Activated B cell treated with CpG ODN at 0.5 μM for 24 hours (primary cell): ENCODE data around the gene CDKAL1. TPM values are rescaled to one million over a fixed set of nuclear protein-coding genes. Genes with fewer than 3 reads are reported as not detected.

Experiments used
- ATAC-seq: fragments of 200-7000 bp; cut with Tn5 transposase; one replicate; pipeline ENCODE4 v1.10.0; 2021; ENCODE audit warnings: low read depth, mild to moderate bottlenecking, moderate library complexity
- CTCF ChIA-PET: fragments of 350-600 bp; sonication (Branson Sonifier 250); formaldehyde crosslinking; loops from one replicate; lab custom pipeline; 2021; ENCODE audit warnings: antibody characterized with exemption; lab: Charles Lee
- POLR2A ChIA-PET: fragments of 350-600 bp; sonication (Branson Sonifier 250); formaldehyde crosslinking; loops from one replicate; lab custom pipeline; 2021; ENCODE audit warnings: antibody characterized with exemption; lab: Charles Lee
- DNase-seq: peaks from one replicate; pipeline ENCODE4 v3.0.0; 2022
- H3K27ac Mint-ChIP-seq: one replicate; pipeline ENCODE4 v1.8.0; 2020; ENCODE audit warnings: mixed read lengths
- H3K27me3 Mint-ChIP-seq: one replicate; pipeline ENCODE4 v1.8.0; 2021; ENCODE audit warnings: mixed read lengths
- H3K36me3 Mint-ChIP-seq: one replicate; pipeline ENCODE4 v1.8.0; 2021; ENCODE audit warnings: low read depth, mixed read lengths
- H3K4me1 Mint-ChIP-seq: one replicate; pipeline ENCODE4 v1.8.0; 2021; ENCODE audit warnings: mixed read lengths
- H3K4me3 Mint-ChIP-seq: one replicate; pipeline ENCODE4 v1.8.0; 2020; ENCODE audit warnings: mild to moderate bottlenecking, mixed read lengths
- H3K9me3 Mint-ChIP-seq: one replicate; pipeline ENCODE4 v1.8.0; 2020; ENCODE audit warnings: mixed read lengths
- CTCF ChIP-seq: fragments of 200-600 bp; IDR thresholded peaks from one replicate; pipeline ENCODE4 v1.8.0; 2022; ENCODE audit warnings: antibody characterized with exemption, mild to moderate bottlenecking
- intact Hi-C: fragments of 100-400 bp; cut with micrococcal nuclease; formaldehyde crosslinking; loops from one replicate; pipeline ENCODE4 v1.15.1; 2024
- total RNA-seq: library from RNA; stranded (reverse); gene quantifications from 2 replicates; pipeline ENCODE4 v1.2.3, GENCODE V29; 2022

The CDKAL1 gene
- total RNA-seq, 1 donor from 2014 or later: 31.9 TPM

DNA sequence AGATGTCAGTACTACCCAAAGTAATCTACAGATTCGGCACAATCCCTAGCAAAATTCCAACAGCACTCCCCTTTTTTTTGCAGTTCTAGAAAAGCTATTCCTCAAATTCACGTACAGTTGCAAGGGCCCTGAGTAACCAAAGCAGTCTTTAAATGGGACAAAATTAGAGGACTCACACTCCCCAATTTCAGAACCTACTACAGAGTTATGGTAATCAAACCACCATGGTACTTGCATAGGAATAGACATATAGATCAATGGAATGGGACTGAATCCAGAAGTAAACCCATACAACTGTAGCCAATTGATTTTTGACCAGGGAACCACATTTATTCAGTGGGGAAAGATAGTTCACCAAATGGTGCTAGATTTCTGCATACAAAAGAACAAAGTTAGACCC, 350.8 kb downstream of the CDKAL1 start:
- Mint-ChIP-seq H3K9me3 (peaks cover 40% of the 10 kb centered on the region), H3K27me3 (no peaks in the 10 kb centered on the region), H3K27ac (no peak overlapping the region), H3K36me3 (peaks cover 53% of the 10 kb centered on the region), H3K4me1 (no peaks in the 10 kb centered on the region), H3K4me3 (no peak overlapping the region)
- no peak for DNase-seq
- TF ChIP-seq CTCF: no peak
- ChIA-PET CTCF (no interaction called here), POLR2A (no interaction called here)
- ATAC-seq: no peak
- intact Hi-C loops: no loop called here

DNA sequence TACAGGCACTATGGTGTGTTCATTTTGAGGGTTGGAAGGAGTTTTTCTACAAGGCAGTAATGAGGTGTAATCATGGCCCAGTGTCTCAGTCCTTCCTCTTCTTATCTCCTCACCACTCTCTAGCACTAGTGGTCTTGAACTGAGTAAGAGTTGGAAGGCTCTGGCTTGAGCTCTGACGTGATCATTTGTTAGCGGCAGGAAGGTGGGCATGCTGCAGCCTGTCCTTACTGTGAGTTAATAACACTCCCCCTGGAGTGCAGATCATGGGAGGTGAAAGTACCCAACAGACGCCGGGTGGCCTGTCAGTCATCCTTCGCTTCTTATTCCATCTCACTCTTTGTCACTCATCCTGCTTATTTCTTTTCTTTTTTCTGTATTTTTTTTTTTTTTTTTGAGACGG, 356.9 kb downstream of the CDKAL1 start:
- Mint-ChIP-seq H3K9me3 (peaks cover 12% of the 10 kb centered on the region), H3K27ac (no peak overlapping the region), H3K36me3 (peaks cover 23% of the 10 kb centered on the region), H3K4me3 (no peak overlapping the region), H3K27me3 (no peaks in the 10 kb centered on the region), H3K4me1 (no peaks in the 10 kb centered on the region)
- POLR2A ChIA-PET: no interaction called here
- no peak for TF ChIP-seq CTCF
- no peak for DNase-seq
- intact Hi-C loops: no loop called here
- no peak for ATAC-seq
- CTCF ChIA-PET: no interaction called here

- intact Hi-C loops: no loop called here
- peaks cover 27% of the 10 kb centered on the region for H3K36me3 Mint-ChIP-seq
- POLR2A ChIA-PET: no interaction called here
Measured at GRCh38 chr6:20892365-20892764, 358.1 kb downstream of the CDKAL1 start.

DNA sequence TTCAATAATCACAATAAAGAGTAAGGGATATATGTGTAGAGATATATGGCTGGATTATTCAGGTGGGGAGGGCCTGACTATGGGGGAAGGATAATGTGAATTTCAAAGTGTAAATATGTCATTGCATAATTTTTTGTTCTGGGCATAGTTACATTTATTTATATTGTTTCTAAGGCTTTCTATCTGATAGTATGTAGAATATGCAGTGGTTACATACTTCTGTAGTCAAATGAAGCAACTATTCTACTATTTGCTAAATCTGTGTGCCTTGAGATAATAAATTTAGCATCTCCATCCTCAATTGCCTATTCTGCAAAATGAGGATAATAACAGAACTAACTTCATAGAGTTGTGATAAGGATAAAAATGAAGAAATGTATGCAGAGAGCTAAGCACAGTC, 359.2 kb downstream of the CDKAL1 start:
- intact Hi-C loops: no loop called here
- no peak for ATAC-seq
- H3K4me3 Mint-ChIP-seq: no peak overlapping the region
- peaks cover 2% of the 10 kb centered on the region for H3K9me3 Mint-ChIP-seq
- ChIA-PET CTCF (no interaction called here), POLR2A (no interaction called here)
- no peaks in the 10 kb centered on the region for H3K27me3 Mint-ChIP-seq
- no peaks in the 10 kb centered on the region for H3K4me1 Mint-ChIP-seq
- no peak overlapping the region for H3K27ac Mint-ChIP-seq
- no peak for DNase-seq
- H3K36me3 Mint-ChIP-seq: peaks cover 26% of the 10 kb centered on the region
- no peak for TF ChIP-seq CTCF

More at GRCh38 chr6:20892365-20892764, 358.1 kb downstream of the CDKAL1 start:
- Mint-ChIP-seq H3K4me3 (no peak overlapping the region), H3K27me3 (no peaks in the 10 kb centered on the region), H3K9me3 (peaks cover 6% of the 10 kb centered on the region), H3K4me1 (no peaks in the 10 kb centered on the region), H3K27ac (no peak overlapping the region)
- TF ChIP-seq CTCF: no peak
- CTCF ChIA-PET: no interaction called here
- ATAC-seq (no peak), DNase-seq (no peak)

DNA sequence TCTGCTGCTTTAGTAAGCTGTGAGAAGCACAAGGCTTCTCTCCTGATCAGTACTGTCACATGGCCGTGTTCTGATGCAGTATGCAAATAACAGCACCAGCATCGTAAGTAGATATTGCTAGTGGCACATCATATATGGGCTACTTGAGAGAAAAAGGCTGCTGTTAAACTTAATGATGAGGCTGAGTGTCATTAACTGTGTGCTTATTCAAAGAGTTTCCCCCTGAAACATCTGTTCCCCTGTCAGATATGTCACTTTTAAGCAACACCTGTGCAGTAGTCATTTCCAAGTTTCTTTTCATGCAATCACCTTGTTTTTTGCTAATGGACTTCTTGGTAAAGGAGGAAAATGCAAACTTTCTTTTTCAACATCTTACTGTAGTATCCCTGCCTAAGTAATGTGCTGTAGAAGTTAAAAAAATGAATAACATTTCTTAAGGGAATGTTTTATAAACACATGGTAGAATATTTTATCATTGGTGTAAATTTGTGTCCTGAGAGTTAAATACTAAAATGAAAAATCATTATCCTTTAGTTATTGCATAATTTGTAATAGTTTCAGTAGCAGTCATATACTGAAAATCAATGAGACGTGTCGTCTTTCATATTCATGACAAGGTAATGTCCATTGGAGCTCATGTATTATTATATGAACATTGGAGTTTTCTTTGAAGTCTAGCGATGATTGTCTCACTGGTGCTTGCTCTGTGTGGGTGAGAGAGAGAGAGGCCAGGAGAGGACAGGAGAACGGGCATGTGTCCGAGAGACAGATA, 366.3 kb downstream of the CDKAL1 start:
- intact Hi-C loops: no loop called here
- Mint-ChIP-seq H3K4me1 (no peaks in the 10 kb centered on the region), H3K4me3 (no peak overlapping the region), H3K27me3 (no peaks in the 10 kb centered on the region), H3K27ac (no peak overlapping the region), H3K36me3 (peaks cover 49% of the 10 kb centered on the region), H3K9me3 (peaks cover 12% of the 10 kb centered on the region)
- TF ChIP-seq CTCF: no peak
- ChIA-PET POLR2A (no interaction called here), CTCF (no interaction called here)
- DNase-seq: no peak
- ATAC-seq: no peak
